ENCODE measurements around the gene ERN1. TPM values are rescaled to one million over a fixed set of nuclear protein-coding genes. Genes with fewer than 3 reads are reported as not detected.
"Not testable (repeated sequence)": the region's sequence is repeated elsewhere in the genome, so short reads cannot be mapped to it uniquely, and the experiment has no call there.

Gene ERN1
- total RNA-seq: 10 to 100 TPM in 3 of 4 donors, 1 to 10 TPM in 1; 7.8 to 29.2 (median 12.8) TPM

GRCh38 chr17:64129765-64130558, at the start of gene ERN1:
Gene ERN1 (minus strand): TSS chr17:64130144. CDS start chr17:64130029, 115 bp downstream.
- 0% methylated on average over 12 of the region's 98 CpGs; no CpG with 5 or more reads in 1 of the 2 donors for WGBS, 2 donors (ENCODE audit: low coverage in 1 of 2)
- peak; percentile 95 for DNase-seq

GRCh38 chr17:64179024-64179423, 49.1 kb upstream of the ERN1 start:
- in situ Hi-C loops (cut with MboI; ENCODE audit: low pct_ligation_motif_present in 1 of 4, low pct_unique_long_range_greater_than_20kb in 1 of 4, low sequenced_read_pairs in 3 of 4); H3K4me1 ChIP-seq; DNase-seq; H3K27ac ChIP-seq; H3K36me3 ChIP-seq; H3K9me3 ChIP-seq; H3K27me3 ChIP-seq; H3K4me3 ChIP-seq; intact Hi-C loops (cut with DNase I; ENCODE audit: low total_unique reads): not testable (repeated sequence)
- WGBS, 2 donors (ENCODE audit: low coverage in 1 of 2): 61 to 100% methylated on average over 3 to 4 of the region's 4 CpGs

More at GRCh38 chr17:64129765-64130558, at the start of gene ERN1:
- TF ChIP-seq POLR2A (IDR thresholded peaks at IDR 0.05) (peak; percentile 91), CTCF (IDR thresholded peaks at IDR 0.05) (no peak), POLR2AphosphoS5 (IDR thresholded peaks at IDR 0.05) (peak; percentile 95 to 98 (median 97))
- H3K27ac ChIP-seq: peak within 1 kb of the TSS; percentile 98 to 100 (median 100)
- in situ Hi-C loops (cut with MboI; ENCODE audit: low pct_ligation_motif_present in 1 of 4, low pct_unique_long_range_greater_than_20kb in 1 of 4, low sequenced_read_pairs in 3 of 4) (loop anchor here in 3 of 4 donors (10.0 to 25.0 kb wide), 5 partner anchors 55 to 218 kb away; partner anchors contain the start of genes CSHL1 (in 3 of the 3), GH1 (in 3 of the 3) and ICAM2 (in 2 of the 3)), intact Hi-C loops (cut with DNase I; ENCODE audit: low total_unique reads) (loop anchor here (10.0 kb wide), 1 partner anchor 65 kb away; no protein-coding TSS in a partner anchor)
- peak within 1 kb of the TSS; percentile 77 to 97 (median 90) for H3K4me3 ChIP-seq
- no peaks in the 10 kb centered on the region for H3K9me3 ChIP-seq
- H3K27me3 ChIP-seq: no peaks in the 10 kb centered on the region
- no peaks in the 10 kb centered on the region for H3K36me3 ChIP-seq
- peaks cover 11 to 36% (median 20%) of the 10 kb centered on the region in 4 donors for H3K4me1 ChIP-seq

DNA sequence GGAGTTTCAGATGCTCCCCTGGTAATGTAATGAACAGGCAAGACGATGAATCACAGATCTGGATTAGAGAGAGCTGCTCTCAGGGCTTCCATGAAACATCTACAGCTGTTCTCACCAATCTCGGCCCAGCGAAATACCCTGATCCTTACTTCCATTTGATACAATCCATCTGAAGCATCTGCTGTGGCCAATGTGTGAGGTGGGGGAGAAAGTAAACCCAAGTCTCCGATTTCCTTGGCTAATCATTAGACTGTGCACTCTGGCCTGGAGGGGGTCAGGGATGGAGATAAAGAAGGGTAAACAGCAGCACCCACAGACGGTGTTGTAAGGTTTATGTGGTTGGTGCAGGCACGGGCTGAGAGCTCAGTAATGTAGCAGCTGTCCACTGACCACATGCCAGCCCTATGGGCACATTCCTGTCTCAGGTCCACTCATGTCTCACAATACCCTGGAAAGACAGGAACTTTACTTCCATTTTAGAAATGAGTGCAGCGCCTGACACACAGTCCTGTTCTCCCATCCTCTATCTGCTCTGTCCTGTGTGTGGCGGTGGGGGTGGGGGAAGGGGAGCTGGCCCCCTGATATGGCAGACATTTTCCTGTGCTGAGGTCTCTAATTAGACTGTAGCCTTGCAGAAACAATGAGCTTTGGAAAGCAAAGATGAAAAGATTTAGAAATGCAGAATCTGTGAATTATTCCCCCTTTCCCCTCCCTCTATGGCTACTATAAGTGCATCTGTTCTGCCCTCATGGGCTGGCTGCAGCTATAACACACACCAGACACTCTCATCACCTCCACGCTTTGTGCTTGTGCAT, 48.3 kb upstream of the ERN1 start:
- DNase-seq: no peak
- no peak for TF ChIP-seq CTCF (IDR thresholded peaks at IDR 0.05)
- TF ChIP-seq POLR2AphosphoS5 (IDR thresholded peaks at IDR 0.05): no peak
- no peak for TF ChIP-seq EP300 (IDR thresholded peaks at IDR 0.05; ENCODE audit: low read depth)
- TF ChIP-seq POLR2A (IDR thresholded peaks at IDR 0.05): no peak
- H3K27me3 ChIP-seq: no peaks in the 10 kb centered on the region
- peaks cover 0 to 3% (median 1%) of the 10 kb centered on the region in 4 donors for H3K4me1 ChIP-seq
- H3K9me3 ChIP-seq: no peaks in the 10 kb centered on the region
- in situ Hi-C loops (cut with MboI; ENCODE audit: low pct_ligation_motif_present in 1 of 4, low pct_unique_long_range_greater_than_20kb in 1 of 4, low sequenced_read_pairs in 3 of 4) (no loop called here), intact Hi-C loops (cut with DNase I; ENCODE audit: low total_unique reads) (no loop called here)
- peaks cover 0 to 4% (median 0%) of the 10 kb centered on the region in 4 donors for H3K36me3 ChIP-seq
- WGBS, 2 donors (ENCODE audit: low coverage in 1 of 2): 76 to 90% methylated on average over 2 to 9 of the region's 9 CpGs
- no peak overlapping the region for H3K27ac ChIP-seq
- H3K4me3 ChIP-seq: no peak overlapping the region

DNA sequence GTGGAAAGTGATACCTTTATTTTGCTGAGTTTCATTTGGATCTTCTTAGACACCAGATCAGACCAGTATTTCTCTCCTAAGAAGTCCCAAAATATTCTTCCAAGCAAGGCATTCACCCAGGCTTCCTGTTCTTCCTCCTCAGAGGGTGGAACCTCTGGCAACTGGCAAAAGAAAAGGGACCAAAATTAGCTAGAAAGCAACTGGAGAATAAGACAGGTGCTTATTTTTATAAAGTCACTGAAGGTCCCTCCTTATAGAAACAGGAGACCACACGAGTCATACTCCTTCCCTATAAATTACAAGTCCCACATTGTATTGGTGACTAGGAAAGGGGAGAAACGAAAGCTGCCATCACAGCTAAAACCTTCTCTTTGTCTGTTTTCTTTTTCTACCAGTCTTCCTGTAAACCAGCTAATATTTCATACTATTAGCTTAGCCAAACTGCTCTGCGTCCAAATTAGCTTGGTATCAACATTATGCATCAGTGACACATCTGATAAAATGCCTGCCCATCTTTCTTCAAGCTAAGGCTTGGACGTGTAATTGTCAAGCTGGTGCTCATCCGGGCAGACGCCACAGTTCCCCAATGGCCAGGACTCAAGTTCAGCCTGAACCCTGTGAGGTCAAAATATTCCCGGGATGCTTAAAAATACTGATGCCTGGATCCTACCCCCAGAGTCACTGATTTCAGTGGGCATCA, 47.5 kb upstream of the ERN1 start:
- intact Hi-C loops (cut with DNase I; ENCODE audit: low total_unique reads) (no loop called here), in situ Hi-C loops (cut with MboI; ENCODE audit: low pct_ligation_motif_present in 1 of 4, low pct_unique_long_range_greater_than_20kb in 1 of 4, low sequenced_read_pairs in 3 of 4) (no loop called here)
- H3K27ac ChIP-seq: no peak overlapping the region
- no peaks in the 10 kb centered on the region for H3K9me3 ChIP-seq
- H3K27me3 ChIP-seq: no peaks in the 10 kb centered on the region
- H3K36me3 ChIP-seq: peaks cover 0 to 4% (median 0%) of the 10 kb centered on the region in 4 donors
- 90 to 97% methylated on average over 7 of the region's 7 CpGs for WGBS, 2 donors (ENCODE audit: low coverage in 1 of 2)
- TF ChIP-seq CTCF (IDR thresholded peaks at IDR 0.05): no peak
- TF ChIP-seq POLR2AphosphoS5 (IDR thresholded peaks at IDR 0.05): no peak
- no peak for TF ChIP-seq POLR2A (IDR thresholded peaks at IDR 0.05)
- TF ChIP-seq EP300 (IDR thresholded peaks at IDR 0.05; ENCODE audit: low read depth): no peak
- DNase-seq: no peak
- H3K4me3 ChIP-seq: no peak overlapping the region
- peaks cover 0 to 3% (median 1%) of the 10 kb centered on the region in 4 donors for H3K4me1 ChIP-seq
